GM23338 (cell line): ENCODE results near the gene COL15A1. TPM values are rescaled to one million over a fixed set of nuclear protein-coding genes. Genes with fewer than 3 reads are reported as not detected.

Experiments used
- ATAC-seq: fragments of 200-7000 bp; cut with Tn5 transposase; 3 replicates; pipeline ENCODE4 v1.9.1; 2020
- DNase-seq: peaks from one replicate; pipeline ENCODE4 v3.0.0-alpha.2; 2015; ENCODE audit warnings: low spot score
- H2AFZ ChIP-seq: fragments of 200-600 bp; sonication (generic); 2 replicates; pipeline ENCODE4 v1.8.0; 2016; ENCODE audit warnings: antibody characterized with exemption, mild to moderate bottlenecking, moderate library complexity
- H3F3A ChIP-seq: fragments of 200-600 bp; sonication (generic); replicated peaks from 2 replicates; pipeline ENCODE4 v1.8.0; 2017; ENCODE audit warnings: antibody characterized with exemption, mixed run types, low read depth
- H3K27ac ChIP-seq: fragments of 200-600 bp; sonication (generic); 2 replicates; pipeline ENCODE4 v1.6.1; 2016; ENCODE audit warnings: low read depth
- H3K27me3 ChIP-seq: fragments of 200-600 bp; sonication (generic); 2 replicates; pipeline ENCODE4 v1.8.0; 2016; ENCODE audit warnings: mild to moderate bottlenecking, mixed run types, moderate library complexity; ENCODE audit not compliant: insufficient read depth
- H3K36me3 ChIP-seq: fragments of 200-600 bp; sonication (generic); 2 replicates; pipeline ENCODE4 v1.8.0; 2016; ENCODE audit warnings: mild to moderate bottlenecking; ENCODE audit not compliant: insufficient read depth
- H3K4me1 ChIP-seq: fragments of 200-600 bp; sonication (generic); 2 replicates; pipeline ENCODE4 v1.8.0; 2016; ENCODE audit warnings: mild to moderate bottlenecking, moderate library complexity; ENCODE audit not compliant: insufficient read depth
- H3K4me2 ChIP-seq: fragments of 200-600 bp; sonication (generic); 2 replicates; pipeline ENCODE4 v1.7.1; 2017; ENCODE audit warnings: mixed run types
- H3K4me3 ChIP-seq: fragments of 200-600 bp; sonication (generic); 2 replicates; pipeline ENCODE4 v1.6.1; 2016; ENCODE audit warnings: mixed run types
- H3K79me2 ChIP-seq: fragments of 200-600 bp; sonication (generic); replicated peaks from 2 replicates; pipeline ENCODE4 v1.8.0; 2017; ENCODE audit warnings: mild to moderate bottlenecking; ENCODE audit not compliant: insufficient read depth
- H3K9me2 ChIP-seq: fragments of 200-600 bp; sonication (generic); 2 replicates; pipeline ENCODE4 v1.8.0; 2017; ENCODE audit not compliant: insufficient read depth
- H4K20me1 ChIP-seq: fragments of 200-600 bp; sonication (generic); replicated peaks from 2 replicates; pipeline ENCODE4 v1.8.0; 2017; ENCODE audit warnings: mild to moderate bottlenecking; ENCODE audit not compliant: insufficient read depth
- H3K27ac Mint-ChIP-seq: 2 replicates; pipeline ENCODE4 v1.8.0; 2020; ENCODE audit warnings: inconsistent platforms, mild to moderate bottlenecking, moderate library complexity, mixed read lengths
- H3K27me3 Mint-ChIP-seq: 3 replicates; pipeline ENCODE4 v1.8.0; 2022; ENCODE audit warnings: low read depth, mild to moderate bottlenecking, moderate library complexity, mixed read lengths, inconsistent platforms; ENCODE audit not compliant: insufficient read depth, poor library complexity
- H3K36me3 Mint-ChIP-seq: 3 replicates; pipeline ENCODE4 v1.8.0; 2021; ENCODE audit warnings: low read depth, mild to moderate bottlenecking, inconsistent platforms, moderate library complexity, mixed read lengths
- H3K4me1 Mint-ChIP-seq: 3 replicates; pipeline ENCODE4 v1.8.0; 2020; ENCODE audit warnings: mild to moderate bottlenecking, inconsistent platforms, mixed read lengths
- H3K4me3 Mint-ChIP-seq: 3 replicates; pipeline ENCODE4 v1.8.0; 2021; ENCODE audit warnings: moderate library complexity, mild to moderate bottlenecking, inconsistent platforms, mixed read lengths
- H3K9me3 Mint-ChIP-seq: 3 replicates; pipeline ENCODE4 v1.8.0; 2020; ENCODE audit warnings: moderate library complexity, mild to moderate bottlenecking, inconsistent platforms, mixed read lengths
- EZH2 ChIP-seq: fragments of 200-600 bp; sonication (generic); IDR thresholded peaks from one replicate; pipeline ENCODE4 v1.8.0; 2017; ENCODE audit warnings: antibody characterized with exemption, mild to moderate bottlenecking, low read depth; ENCODE audit not compliant: unreplicated experiment
- JUNB ChIP-seq: IDR thresholded peaks from one replicate; pipeline ENCODE4 v1.6.1; 2016; ENCODE audit warnings: antibody characterized with exemption; ENCODE audit not compliant: unreplicated experiment
- NANOG ChIP-seq: IDR thresholded peaks from 2 replicates; pipeline ENCODE4 v1.6.1; 2016; ENCODE audit warnings: antibody characterized with exemption, borderline replicate concordance
- POLR2AphosphoS5 ChIP-seq: IDR thresholded peaks from 2 replicates; pipeline ENCODE4 v1.6.1; 2016; ENCODE audit warnings: antibody characterized with exemption, low read depth
- REST ChIP-seq: IDR thresholded peaks from one replicate; pipeline ENCODE4 v1.6.1; 2018; ENCODE audit warnings: antibody characterized with exemption; ENCODE audit not compliant: unreplicated experiment
- STAT1 ChIP-seq: IDR thresholded peaks from one replicate; pipeline ENCODE4 v1.6.1; 2016; ENCODE audit warnings: antibody characterized with exemption; ENCODE audit not compliant: unreplicated experiment
- ZNF114 ChIP-seq: fragments of 250-450 bp; sonication (Bioruptor Pico); IDR thresholded peaks from 2 replicates; pipeline ENCODE4 v1.5.0; 2020; ENCODE audit warnings: mild to moderate bottlenecking, moderate library complexity
- polyA plus RNA-seq: library from polyadenylated mRNA; unstranded; fragments of >200 nt; fragmentation: Nextera tagmentation; extraction: Ambion mirVana; gene quantifications from 2 replicates; pipeline ENCODE4 v1.2.1, GENCODE V29; 2016
- total RNA-seq: library from RNA; depleted of rRNA; stranded (reverse); fragments of >200 nt; shearing (Covaris generic); gene quantifications from 2 replicates; pipeline ENCODE4 v1.2.3, GENCODE V29; 2014

Gene COL15A1
- total and polyA plus RNA-seq, 2 experiments from 2014 or later: 0.17 to 0.18 TPM

- no peaks in the 10 kb centered on the region for H4K20me1 ChIP-seq
- H3K27ac Mint-ChIP-seq: no peak overlapping the region
- no peaks in the 10 kb centered on the region for H3K36me3 ChIP-seq
- no peaks in the 10 kb centered on the region for H3K4me1 ChIP-seq
- DNase-seq: no peak
- no peaks in the 10 kb centered on the region; the same call in 2 of the 3 replicates for H3K9me3 Mint-ChIP-seq
- no peak overlapping the region for H3K4me3 Mint-ChIP-seq
- no peak overlapping the region for H3K4me3 ChIP-seq
- H3K27ac ChIP-seq: no peak overlapping the region
- H3K4me2 ChIP-seq: no peak overlapping the region
- H3F3A ChIP-seq: no peaks in the 10 kb centered on the region
- H3K79me2 ChIP-seq: no peaks in the 10 kb centered on the region
- H3K9me2 ChIP-seq: peaks cover 2% of the 10 kb centered on the region; the same call in 1 of the 2 replicates
- no peaks in the 10 kb centered on the region for H3K4me1 Mint-ChIP-seq
- no peak overlapping the region for H2AFZ ChIP-seq
- H3K27me3 Mint-ChIP-seq: no peaks in the 10 kb centered on the region
- H3K36me3 Mint-ChIP-seq: no peaks in the 10 kb centered on the region
- no peak for ATAC-seq
- no peaks in the 10 kb centered on the region for H3K27me3 ChIP-seq
- TF ChIP-seq POLR2AphosphoS5: no peak
These were observed 88.3 kb downstream of the COL15A1 start for GRCh38 chr9:99031994-99032393.

GRCh38 chr9:99034149-99034548, 90.4 kb downstream of the COL15A1 start:
- no peaks in the 10 kb centered on the region; the same call in 2 of the 3 replicates for H3K4me1 Mint-ChIP-seq
- no peaks in the 10 kb centered on the region for H3F3A ChIP-seq

GRCh38 chr9:99035313-99035712, 91.6 kb downstream of the COL15A1 start:
- Histone ChIP-seq H3K4me1 (no peaks in the 10 kb centered on the region), H4K20me1 (no peaks in the 10 kb centered on the region), H3K9me2 (peaks cover 5% of the 10 kb centered on the region; the same call in 1 of the 2 replicates), H2AFZ (no peak overlapping the region), H3K79me2 (no peaks in the 10 kb centered on the region), H3F3A (no peaks in the 10 kb centered on the region), H3K27me3 (no peaks in the 10 kb centered on the region), H3K4me3 (no peak overlapping the region), H3K27ac (no peak overlapping the region), H3K36me3 (no peaks in the 10 kb centered on the region), H3K4me2 (no peak overlapping the region)
- H3K4me3 Mint-ChIP-seq: no peak overlapping the region
- H3K27ac Mint-ChIP-seq: no peak overlapping the region
- H3K27me3 Mint-ChIP-seq: peaks cover 2% of the 10 kb centered on the region
- TF ChIP-seq EZH2 (no peak), STAT1 (no peak), POLR2AphosphoS5 (no peak), REST (no peak), ZNF114 (CRISPR knock-in tag) (no peak), NANOG (no peak)
- no peaks in the 10 kb centered on the region for H3K9me3 Mint-ChIP-seq
- peaks cover 6% of the 10 kb centered on the region; the same call in 2 of the 3 replicates for H3K4me1 Mint-ChIP-seq
- H3K36me3 Mint-ChIP-seq: no peaks in the 10 kb centered on the region
- no peak for ATAC-seq
- no peak for DNase-seq

More at GRCh38 chr9:99034149-99034548, 90.4 kb downstream of the COL15A1 start:
- H3K27ac Mint-ChIP-seq: no peak overlapping the region
- ATAC-seq: no peak
- H3K36me3 ChIP-seq: no peaks in the 10 kb centered on the region
- no peaks in the 10 kb centered on the region for H3K4me1 ChIP-seq
- H2AFZ ChIP-seq: no peak overlapping the region
- H3K9me2 ChIP-seq: peaks cover 5% of the 10 kb centered on the region; the same call in 1 of the 2 replicates
- no peak overlapping the region for H3K4me2 ChIP-seq
- peaks cover 2% of the 10 kb centered on the region for H3K27me3 Mint-ChIP-seq
- no peaks in the 10 kb centered on the region for H3K79me2 ChIP-seq
- no peak overlapping the region for H3K4me3 Mint-ChIP-seq
- no peaks in the 10 kb centered on the region for H3K36me3 Mint-ChIP-seq
- H3K27me3 ChIP-seq: no peaks in the 10 kb centered on the region
- H4K20me1 ChIP-seq: no peaks in the 10 kb centered on the region
- no peak overlapping the region for H3K4me3 ChIP-seq
- no peak for DNase-seq
- TF ChIP-seq STAT1: no peak
- no peak for TF ChIP-seq JUNB
- H3K9me3 Mint-ChIP-seq: no peaks in the 10 kb centered on the region
- H3K27ac ChIP-seq: no peak overlapping the region
